H1 (cell line): ENCODE results near the gene ANKS1A. TPM values are rescaled to one million over a fixed set of nuclear protein-coding genes. Genes with fewer than 3 reads are reported as not detected.

ENCODE experiments used
- CTCF ChIA-PET: fragments of 300-600 bp; sonication (Branson Sonifier 250); formaldehyde crosslinking; loops from one replicate; lab custom pipeline; 2021; ENCODE audit not compliant: partially characterized antibody; lab: Charles Lee
- POLR2A ChIA-PET: fragments of 300-600 bp; sonication (Branson Sonifier 250); formaldehyde crosslinking; loops from one replicate; lab custom pipeline; 2021; ENCODE audit warnings: inconsistent platforms; ENCODE audit not compliant: partially characterized antibody; lab: Charles Lee
- DNase-seq, 2 experiments: peaks; one replicate each; pipeline versions ENCODE4 v3.0.0 to v3.0.0-alpha.2; 2010 to 2022; ENCODE audit warnings: low spot score in 2 of 2, low read depth in 1 of 2, mixed read lengths in 1 of 2
- FAIRE-seq: peaks from 2 replicates; lab custom pipeline; 2011; peaks lifted over from hg19 to GRCh38; lab: Jason Lieb, UNC
- H2AFZ ChIP-seq: 2 replicates; pipeline ENCODE4 v1.8.1; 2012; ENCODE audit warnings: low read length, inconsistent platforms
- H2AK5ac ChIP-seq: 2 replicates; pipeline ENCODE4 v1.6.1; 2013; ENCODE audit warnings: low read depth, low read length
- H2BK120ac ChIP-seq: replicated peaks from 2 replicates; pipeline ENCODE3; 2013; ENCODE audit warnings: low read depth, low read length, inconsistent platforms
- H2BK12ac ChIP-seq: 2 replicates; pipeline ENCODE4 v1.6.1; 2013; ENCODE audit warnings: low read depth, low read length
- H2BK15ac ChIP-seq: 2 replicates; pipeline ENCODE4 v1.6.1; 2013; ENCODE audit warnings: low read length
- H2BK20ac ChIP-seq: 2 replicates; pipeline ENCODE4 v1.6.1; 2013; ENCODE audit warnings: low read length
- H2BK5ac ChIP-seq: 2 replicates; pipeline ENCODE4 v1.6.1; 2013; ENCODE audit warnings: low read depth, low read length
- H3K14ac ChIP-seq: 2 replicates; pipeline ENCODE4 v1.6.1; 2013; ENCODE audit warnings: inconsistent platforms; ENCODE audit not compliant: insufficient read length
- H3K18ac ChIP-seq: 2 replicates; pipeline ENCODE4 v1.6.1; 2013; ENCODE audit warnings: low read length; ENCODE audit errors: extremely low read depth
- H3K23ac ChIP-seq: 2 replicates; pipeline ENCODE4 v1.6.1; 2013; ENCODE audit warnings: inconsistent platforms; ENCODE audit not compliant: insufficient read length
- H3K23me2 ChIP-seq: 2 replicates; pipeline ENCODE4 v1.6.1; 2013; ENCODE audit warnings: low read depth, low read length
- H3K27ac ChIP-seq: 2 replicates; pipeline ENCODE4 v1.6.1; 2011; ENCODE audit warnings: low read depth, low read length, inconsistent platforms
- H3K27me3 ChIP-seq, 4 experiments: replicated peaks in 1 of 4; 1 replicate in 1 of 4; 2 replicates in 3 of 4; pipeline versions ENCODE4 v1.6.1 to v1.8.1; 2011 to 2013; ENCODE audit warnings: low read length in 3 of 4, mild to moderate bottlenecking in 3 of 4, inconsistent platforms in 2 of 4, mixed read lengths in 2 of 4, moderate library complexity in 1 of 4; ENCODE audit not compliant: control insufficient read depth in 3 of 4, insufficient read depth in 3 of 4; ENCODE audit errors: extremely low read depth in 1 of 4
- H3K36me3 ChIP-seq, 4 experiments: 2 replicates each; pipeline versions ENCODE4 v1.6.1 to v1.8.1; 2011 to 2013; ENCODE audit warnings: mild to moderate bottlenecking in 4 of 4, low read length in 3 of 4, moderate library complexity in 2 of 4, control low read depth in 1 of 4, inconsistent platforms in 1 of 4; ENCODE audit not compliant: insufficient read depth in 4 of 4, control insufficient read depth in 2 of 4
- H3K4ac ChIP-seq: replicated peaks from 2 replicates; pipeline ENCODE3; 2013; ENCODE audit warnings: low read length, low read depth, mixed read lengths, inconsistent platforms; ENCODE audit not compliant: insufficient read length
- H3K4me1 ChIP-seq, 4 experiments: replicated peaks in 1 of 4; 1 replicate in 1 of 4; 2 replicates in 3 of 4; pipeline versions ENCODE4 v1.6.1 to v1.8.1; 2011 to 2013; ENCODE audit warnings: low read length in 3 of 4, inconsistent platforms in 2 of 4, mixed read lengths in 1 of 4; ENCODE audit not compliant: insufficient read depth in 4 of 4, control insufficient read depth in 3 of 4
- H3K4me2 ChIP-seq, 2 experiments: 2 replicates each; pipeline versions ENCODE4 v1.6.1 to v1.8.1; 2011 to 2013; ENCODE audit warnings: low read depth in 2 of 2, low read length in 2 of 2, control low read depth in 1 of 2, inconsistent platforms in 1 of 2, mild to moderate bottlenecking in 1 of 2; ENCODE audit not compliant: insufficient read depth in 1 of 2
- H3K4me3 ChIP-seq, 4 experiments: fragments of 200-600, 300-600 bp in 1 of 4; sonication (generic), shearing (Covaris generic), sonication (Bioruptor Twin) in 1 of 4; 2 replicates each; pipeline versions ENCODE4 v1.5.1 to v1.8.1; 2011 to 2016; ENCODE audit warnings: low read length in 4 of 4, low read depth in 3 of 4, control low read depth in 2 of 4, inconsistent platforms in 2 of 4, mild to moderate bottlenecking in 2 of 4, mixed read lengths in 1 of 4, moderate library complexity in 1 of 4; ENCODE audit not compliant: insufficient read depth in 2 of 4; ENCODE audit errors: extremely low read depth in 1 of 4
- H3K56ac ChIP-seq: replicated peaks from 2 replicates; pipeline ENCODE3; 2013; ENCODE audit warnings: low read depth, mild to moderate bottlenecking, mixed read lengths, low read length, inconsistent platforms; ENCODE audit not compliant: insufficient read length
- H3K79me1 ChIP-seq: 2 replicates; pipeline ENCODE4 v1.6.1; 2013; ENCODE audit warnings: low read depth, low read length, control low read depth
- H3K79me2 ChIP-seq, 2 experiments: 2 replicates each; pipeline versions ENCODE4 v1.6.1 to v1.8.1; 2012 to 2013; ENCODE audit warnings: low read length in 2 of 2, mild to moderate bottlenecking in 2 of 2, inconsistent platforms in 1 of 2; ENCODE audit not compliant: insufficient read depth in 2 of 2, control insufficient read depth in 1 of 2
- H3K9ac ChIP-seq, 4 experiments: replicated peaks in 1 of 4; 1 replicate in 1 of 4; 2 replicates in 3 of 4; pipeline versions ENCODE4 v1.6.1 to v1.8.1; 2011 to 2013; ENCODE audit warnings: low read depth in 3 of 4, low read length in 3 of 4, control low read depth in 2 of 4, mild to moderate bottlenecking in 2 of 4, moderate library complexity in 2 of 4, inconsistent platforms in 1 of 4; ENCODE audit errors: extremely low read depth in 1 of 4
- H3K9me3 ChIP-seq, 2 experiments: 2 replicates each; pipeline versions ENCODE4 v1.6.1 to v1.8.1; 2012 to 2013; ENCODE audit warnings: mild to moderate bottlenecking in 2 of 2, moderate library complexity in 2 of 2, control low read depth in 1 of 2, inconsistent platforms in 1 of 2, low read depth in 1 of 2, low read length in 1 of 2, mixed read lengths in 1 of 2; ENCODE audit not compliant: insufficient read depth in 2 of 2
- H4K20me1 ChIP-seq, 2 experiments: replicated peaks in 1 of 2; 2 replicates each; pipeline versions ENCODE3 to v1.8.1; 2011 to 2013; ENCODE audit warnings: inconsistent platforms in 2 of 2, low read length in 2 of 2, mild to moderate bottlenecking in 1 of 2; ENCODE audit not compliant: insufficient read depth in 2 of 2, control insufficient read depth in 1 of 2
- H4K5ac ChIP-seq: 2 replicates; pipeline ENCODE4 v1.6.1; 2013; ENCODE audit warnings: low read length, low read depth, mixed read lengths, inconsistent platforms; ENCODE audit not compliant: insufficient read length
- H4K8ac ChIP-seq: 2 replicates; pipeline ENCODE4 v1.8.0; 2013; ENCODE audit warnings: mild to moderate bottlenecking, moderate library complexity, low read length, inconsistent platforms; ENCODE audit not compliant: insufficient read depth; ENCODE audit errors: extremely low read depth
- H4K91ac ChIP-seq: replicated peaks from 2 replicates; pipeline ENCODE3; 2013; ENCODE audit warnings: low read length, mixed read lengths, inconsistent platforms; ENCODE audit not compliant: insufficient read length
- ASH2L ChIP-seq: fragments of 200-600, 300-600 bp; sonication (generic); IDR thresholded peaks from one replicate; pipeline ENCODE4 v1.7.1; 2017; ENCODE audit warnings: low read length
- JUN ChIP-seq: IDR thresholded peaks from 2 replicates; pipeline ENCODE4 v1.6.1; 2011; ENCODE audit warnings: low read depth, mild to moderate bottlenecking, improper control_type of control experiment, low read length
- JUND ChIP-seq: IDR thresholded peaks from 2 replicates; pipeline ENCODE4 v1.6.1; 2011; ENCODE audit warnings: mild to moderate bottlenecking, improper control_type of control experiment, low read length
- MAX ChIP-seq: IDR thresholded peaks from 2 replicates; pipeline ENCODE4 v1.6.1; 2012; ENCODE audit warnings: inconsistent platforms
- TAF7 ChIP-seq: optimal IDR thresholded peaks from 2 replicates; pipeline ENCODE3; 2011; ENCODE audit warnings: low read depth, mild to moderate bottlenecking, inconsistent platforms, low read length, moderate library complexity, borderline replicate concordance
- TEAD4 ChIP-seq: IDR thresholded peaks from 2 replicates; pipeline ENCODE4 v1.6.1; 2012; ENCODE audit warnings: low read depth, low read length, inconsistent platforms, mixed read lengths
- WGBS, 2 experiments: shearing (Covaris generic) in 1 of 2; methylation state at CpG; one replicate each; pipeline versions ENCODE4 v1.1.6 to v1.1.7; 2013 to 2015; ENCODE audit warnings: low lambda C conversion rate in 2 of 2, mixed read lengths in 2 of 2, inconsistent platforms in 1 of 2, low coverage in 1 of 2, missing lambda C conversion rate in 1 of 2; ENCODE audit not compliant: insufficient replicate concordance in 2 of 2, insufficient coverage in 1 of 2, insufficient read length in 1 of 2; ENCODE audit errors: extremely low coverage in 1 of 2, missing lambda C conversion rate in 1 of 2; 5-methylcytosine and 5-hydroxymethylcytosine counted together
- polyA plus RNA-seq, 7 experiments: library from polyadenylated mRNA; depleted of rRNA in 3 of 7; stranded (reverse) in 5 of 7; unstranded in 2 of 7; fragments of >200 nt in 5 of 7; fragments of 200-250 nt in 2 of 7; gene quantifications; 1 replicate in 5 of 7; 2 replicates in 1 of 7; 4 replicates in 1 of 7; pipeline versions ENCODE4 v1.2.1 to v1.2.3, GENCODE V29; 2011 to 2013; ENCODE audit warnings: missing spikeins in 2 of 7, mixed read lengths in 2 of 7
- total RNA-seq: library from RNA; stranded (reverse); fragmentation: NEBNext Ultra II Directional; extraction: Animal tissue kit (Norgen Biotek cat#: 25700); gene quantifications from 2 replicates; pipeline ENCODE4 v1.2.1, GENCODE V29; 2021

Gene ANKS1A
- total and polyA plus RNA-seq, 2 of the 8 experiments (the other 6 are each of a cell fraction or from before 2014, with no cell fraction given): 9.8 to 30.9 TPM

- no peak overlapping the region for H3K23ac ChIP-seq
- no peak overlapping the region for H3K4me2 ChIP-seq
- no peak overlapping the region for H2AFZ ChIP-seq
- no peak overlapping the region for H3K56ac ChIP-seq
- no peak overlapping the region for H4K91ac ChIP-seq
- H2BK12ac ChIP-seq: no peak overlapping the region
- POLR2A ChIA-PET: no interaction called here
- no peaks in the 10 kb centered on the region for H4K20me1 ChIP-seq
- H3K14ac ChIP-seq: no peak overlapping the region
- no peaks in the 10 kb centered on the region for H3K27me3 ChIP-seq
- DNase-seq: no peak
- TF ChIP-seq JUND: no peak
- TF ChIP-seq TEAD4: no peak
- no peak for TF ChIP-seq TAF7
- no peak for TF ChIP-seq ASH2L
- TF ChIP-seq MAX: no peak
- no peak for TF ChIP-seq JUN
- no peak overlapping the region for H4K8ac ChIP-seq
- H2BK20ac ChIP-seq: no peak overlapping the region
- H3K18ac ChIP-seq: no peak overlapping the region
- H3K23me2 ChIP-seq: no peaks in the 10 kb centered on the region
- no peak overlapping the region for H3K4ac ChIP-seq
- no peak overlapping the region for H2BK15ac ChIP-seq
- WGBS, 2 experiments: 86% methylated on average over 8 of the region's 8 CpGs; no CpG with 5 or more reads in 1 of the 2 experiments
- no peak for FAIRE-seq
- H2BK120ac ChIP-seq: no peak overlapping the region
- no peaks in the 10 kb centered on the region for H3K9me3 ChIP-seq
- no peak overlapping the region for H3K4me3 ChIP-seq
- no peak overlapping the region for H4K5ac ChIP-seq
- H3K9ac ChIP-seq: no peak overlapping the region
- CTCF ChIA-PET: interaction anchor here (1.2 to 1.9 kb wide), 5 partner anchors 14 to 83 kb away, joined by 3 to 6 read pairs (median 3); no protein-coding TSS in a partner anchor
- H3K79me1 ChIP-seq: no peaks in the 10 kb centered on the region; the same call in 1 of the 2 replicates
- H2BK5ac ChIP-seq: no peak overlapping the region
- H3K27ac ChIP-seq: no peak overlapping the region
- peaks cover 0 to 3% (median under 1%) of the 10 kb centered on the region in 4 experiments; a peak in 2 of 7 replicates for H3K4me1 ChIP-seq
- H3K36me3 ChIP-seq: peaks cover 0 to 7% (median under 1%) of the 10 kb centered on the region in 4 experiments; a peak in 2 of 8 replicates
- H3K79me2 ChIP-seq: no peaks in the 10 kb centered on the region
- no peak overlapping the region for H2AK5ac ChIP-seq
These were observed 167.9 kb downstream of the ANKS1A start for GRCh38 chr6:35056952-35057351.
